ENCODE measurements around the gene ARNT2.

Gene ARNT2

DNA sequence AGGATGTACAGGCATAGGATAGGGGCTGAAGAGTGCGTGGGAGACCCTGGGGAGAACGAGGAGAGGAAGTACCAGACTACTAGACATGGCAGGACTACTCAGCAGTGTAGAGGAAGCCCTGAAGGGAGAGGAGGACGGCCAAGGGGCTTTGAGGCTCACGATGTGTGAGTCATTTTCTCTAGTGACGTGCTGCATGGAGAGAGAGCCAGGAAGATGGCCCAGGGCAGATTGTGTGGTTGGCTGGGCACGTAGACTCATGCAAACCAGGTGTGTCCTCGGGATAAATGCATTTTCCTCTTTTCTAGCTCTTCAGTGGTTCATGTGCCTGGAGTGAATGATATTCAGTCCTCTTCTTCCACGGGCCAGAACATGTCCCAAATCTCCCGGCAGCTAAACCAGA is 175.9 kb downstream of the ARNT2 start:
- ChIA-PET POLR2A (no interaction called here), CTCF (interaction anchor here (3.1 kb wide), 1 partner anchor 12 kb away, joined by 12 read pairs; no protein-coding TSS in a partner anchor)
- no peak for DNase-seq (ENCODE audit: extremely low spot score)

DNA sequence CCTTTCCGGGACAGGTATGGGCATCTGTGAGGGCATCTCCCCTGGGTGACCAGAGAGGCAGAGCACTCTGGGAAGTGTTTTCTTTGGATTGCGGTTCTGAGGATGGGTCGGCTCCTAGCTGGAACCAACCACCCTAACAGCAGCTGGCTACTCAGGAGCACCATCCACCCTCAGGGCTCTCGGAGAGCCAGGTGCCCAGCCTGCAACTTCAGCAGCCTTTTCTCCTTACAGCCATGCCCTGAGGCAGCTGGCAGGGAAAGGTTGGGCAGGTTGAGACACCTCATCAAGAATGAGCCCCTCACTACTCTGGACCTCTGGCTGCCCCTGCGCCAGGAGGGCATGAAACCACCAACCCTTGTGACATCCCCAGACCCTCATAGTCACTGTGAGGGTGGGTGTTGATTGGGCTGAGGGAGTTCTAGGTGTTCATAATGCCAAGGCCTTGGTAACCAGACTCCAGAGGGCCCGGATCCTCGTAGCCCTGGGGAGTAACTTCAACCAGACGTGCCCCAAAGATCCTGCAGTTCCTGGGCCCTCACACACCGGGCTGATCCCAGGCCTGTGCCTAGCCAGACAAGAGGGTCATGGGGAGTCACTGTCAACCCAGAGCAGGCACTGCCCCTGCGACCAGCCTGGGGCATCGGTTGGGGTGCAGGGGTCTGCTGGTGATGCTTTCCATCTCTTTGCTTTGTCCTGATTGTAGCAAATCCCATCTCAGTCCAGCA is 176.5 kb downstream of the ARNT2 start:
- CTCF ChIA-PET = interaction anchor here (3.1 kb wide), 1 partner anchor 13 kb away, joined by 12 read pairs; no protein-coding TSS in a partner anchor
- TF ChIP-seq, protein P1, sequence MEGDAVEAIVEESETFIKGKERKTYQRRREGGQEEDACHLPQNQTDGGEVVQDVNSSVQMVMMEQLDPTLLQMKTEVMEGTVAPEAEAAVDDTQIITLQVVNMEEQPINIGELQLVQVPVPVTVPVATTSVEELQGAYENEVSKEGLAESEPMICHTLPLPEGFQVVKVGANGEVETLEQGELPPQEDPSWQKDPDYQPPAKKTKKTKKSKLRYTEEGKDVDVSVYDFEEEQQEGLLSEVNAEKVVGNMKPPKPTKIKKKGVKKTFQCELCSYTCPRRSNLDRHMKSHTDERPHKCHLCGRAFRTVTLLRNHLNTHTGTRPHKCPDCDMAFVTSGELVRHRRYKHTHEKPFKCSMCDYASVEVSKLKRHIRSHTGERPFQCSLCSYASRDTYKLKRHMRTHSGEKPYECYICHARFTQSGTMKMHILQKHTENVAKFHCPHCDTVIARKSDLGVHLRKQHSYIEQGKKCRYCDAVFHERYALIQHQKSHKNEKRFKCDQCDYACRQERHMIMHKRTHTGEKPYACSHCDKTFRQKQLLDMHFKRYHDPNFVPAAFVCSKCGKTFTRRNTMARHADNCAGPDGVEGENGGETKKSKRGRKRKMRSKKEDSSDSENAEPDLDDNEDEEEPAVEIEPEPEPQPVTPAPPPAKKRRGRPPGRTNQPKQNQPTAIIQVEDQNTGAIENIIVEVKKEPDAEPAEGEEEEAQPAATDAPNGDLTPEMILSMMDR (IDR thresholded peaks at IDR 0.05; ENCODE audit: control extremely low read depth, extremely low read depth, low read depth, missing control alignments) = no peak
- DNase-seq (ENCODE audit: extremely low spot score) = no peak
- POLR2A ChIA-PET = no interaction called here

More for the DNA sequence above, 175.9 kb downstream of the ARNT2 start:
- TF ChIP-seq, protein P1 (IDR thresholded peaks at IDR 0.05; ENCODE audit: control extremely low read depth, extremely low read depth, low read depth, missing control alignments) = no peak

DNA sequence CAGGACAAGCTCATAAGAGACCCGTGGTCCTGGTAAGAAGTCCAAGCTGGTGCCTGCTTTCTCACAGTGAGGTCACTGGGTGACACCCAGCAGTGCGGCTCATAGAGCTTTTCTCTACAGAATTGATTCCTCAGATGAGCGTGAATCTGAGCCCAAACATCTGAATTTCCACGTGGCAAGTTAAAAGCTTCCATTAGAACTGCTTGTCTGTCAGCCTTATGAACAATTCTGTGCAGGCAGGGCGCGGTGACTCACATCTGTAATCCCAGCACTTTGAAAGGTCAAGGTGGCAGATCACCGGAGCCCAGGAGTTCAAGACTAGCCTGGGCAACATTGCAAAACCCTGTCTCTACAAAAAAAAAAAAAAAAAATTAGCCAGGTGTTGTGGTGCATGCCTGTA is 177.8 kb downstream of the ARNT2 start:
- ChIA-PET CTCF (no interaction called here), POLR2A (no interaction called here)
- DNase-seq (ENCODE audit: extremely low spot score) = no peak
- TF ChIP-seq, protein P1 (IDR thresholded peaks at IDR 0.05; ENCODE audit: control extremely low read depth, extremely low read depth, low read depth, missing control alignments) = no peak

- TF ChIP-seq, protein P1 (IDR thresholded peaks at IDR 0.05; ENCODE audit: control extremely low read depth, extremely low read depth, low read depth, missing control alignments) = no peak
- ChIA-PET CTCF (interaction anchor here (1.6 kb wide), 1 partner anchor 194 kb away, joined by 6 read pairs; no protein-coding TSS in a partner anchor), POLR2A (no interaction called here)
- DNase-seq (ENCODE audit: extremely low spot score) = no peak
Observed at GRCh38 chr15:80582816-80583423, 178.7 kb downstream of the ARNT2 start.

GRCh38 chr15:80584561-80584964 is 180.4 kb downstream of the ARNT2 start:
- DNase-seq (ENCODE audit: extremely low spot score) = no peak
- ChIA-PET POLR2A (no interaction called here), CTCF (no interaction called here)
- TF ChIP-seq, protein P1 (IDR thresholded peaks at IDR 0.05; ENCODE audit: control extremely low read depth, extremely low read depth, low read depth, missing control alignments) = no peak

DNA sequence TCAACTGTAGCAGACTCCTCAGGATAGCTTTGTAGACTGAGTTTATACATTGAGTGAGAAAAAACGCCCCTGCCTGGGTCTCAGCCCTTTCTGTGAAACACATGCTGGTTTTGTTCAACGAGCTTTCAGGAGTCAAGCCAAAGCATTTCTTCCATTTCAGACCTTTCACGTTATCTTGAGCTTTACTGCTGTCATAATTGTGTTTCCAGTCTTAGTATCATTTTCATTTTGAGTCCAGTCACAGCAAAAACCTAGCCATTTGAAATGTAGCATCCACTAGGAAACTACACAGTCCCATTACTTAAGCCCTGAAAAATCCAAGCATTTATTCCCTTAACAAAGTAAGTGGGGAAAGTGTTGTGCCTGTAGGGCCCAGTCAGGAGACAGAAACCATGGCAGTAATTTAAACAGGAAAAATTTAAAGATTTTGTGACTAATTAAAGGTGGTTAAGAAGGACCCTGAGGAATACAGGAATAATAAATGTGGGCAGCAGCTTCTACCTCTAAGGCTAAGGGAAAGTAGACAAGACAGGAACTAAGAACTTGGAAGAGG is 180.9 kb downstream of the ARNT2 start:
- TF ChIP-seq, protein P1 (IDR thresholded peaks at IDR 0.05; ENCODE audit: control extremely low read depth, extremely low read depth, low read depth, missing control alignments) = no peak
- no peak for DNase-seq (ENCODE audit: extremely low spot score)
- CTCF ChIA-PET = no interaction called here
- POLR2A ChIA-PET = no interaction called here
